B cell (primary cell): ENCODE data around the gene ADRB1. TPM values are rescaled to one million over a fixed set of nuclear protein-coding genes. Genes with fewer than 3 reads are reported as not detected.

ENCODE experiments used
- ATAC-seq: fragments of 200-7000 bp; cut with Tn5 transposase; one replicate; pipeline ENCODE4 v1.10.0; 2021; ENCODE audit warnings: low read depth, mild to moderate bottlenecking, moderate number of reproducible peaks, moderate library complexity
- CTCF ChIA-PET: fragments of 350-600 bp; sonication (Branson Sonifier 250); formaldehyde crosslinking; loops from one replicate; lab custom pipeline; 2021; ENCODE audit warnings: antibody characterized with exemption, inconsistent platforms; lab: Charles Lee
- POLR2A ChIA-PET: fragments of 350-600 bp; sonication (Branson Sonifier 250); formaldehyde crosslinking; loops from one replicate; lab custom pipeline; 2021; ENCODE audit warnings: antibody characterized with exemption; lab: Charles Lee
- DNase-seq: peaks from one replicate; pipeline ENCODE4 v3.0.0; 2013
- H2AFZ ChIP-seq: 2 replicates; pipeline ENCODE4 v1.6.1; 2012; ENCODE audit warnings: mild to moderate bottlenecking, low read depth, low read length; ENCODE audit not compliant: insufficient read depth, poor library complexity, severe bottlenecking
- H3K27ac ChIP-seq, 2 donors: 1 replicate in 1 of 2; 2 replicates in 1 of 2; pipeline ENCODE4 v1.5.1; 2012 to 2013; ENCODE audit warnings: low read length in 2 of 2, mild to moderate bottlenecking in 2 of 2, moderate library complexity in 1 of 2
- H3K27me3 ChIP-seq, 4 experiments: fragments of 200-600 bp in 1 of 4; sonication (generic) in 1 of 4; replicated peaks in 1 of 4; 1 replicate in 2 of 4; 2 replicates in 2 of 4; pipeline versions ENCODE4 v1.6.1 to v1.7.0; 2013 to 2016; ENCODE audit warnings: low read length in 3 of 4, mild to moderate bottlenecking in 2 of 4, mixed read lengths in 1 of 4, moderate library complexity in 1 of 4; ENCODE audit not compliant: insufficient read depth in 4 of 4, control insufficient read depth in 3 of 4; ENCODE audit errors: control extremely low read depth in 1 of 4
- H3K36me3 ChIP-seq, 2 experiments: replicated peaks in 1 of 2; 1 replicate in 1 of 2; 2 replicates in 1 of 2; pipeline versions ENCODE4 v1.6.1 to v1.7.1; 2013; ENCODE audit warnings: low read length in 1 of 2; ENCODE audit not compliant: insufficient read depth in 2 of 2, control insufficient read depth in 1 of 2; ENCODE audit errors: control extremely low read depth in 1 of 2, extremely low read depth in 1 of 2
- H3K4me1 ChIP-seq, 2 donors: fragments of 200-600 bp in 1 of 2; sonication (generic) in 1 of 2; 1 replicate in 1 of 2; 2 replicates in 1 of 2; pipeline versions ENCODE4 v1.5.1 to v1.6.1; 2013 to 2017; ENCODE audit warnings: low read length in 2 of 2; ENCODE audit not compliant: control insufficient read depth in 2 of 2, insufficient read depth in 2 of 2
- H3K4me2 ChIP-seq: replicated peaks from 2 replicates; pipeline ENCODE3; 2012; ENCODE audit warnings: mild to moderate bottlenecking, low read depth, low read length; ENCODE audit not compliant: poor library complexity, severe bottlenecking
- H3K4me3 ChIP-seq, 5 experiments: fragments of 200-600 bp in 1 of 5; sonication (generic) in 1 of 5; 1 replicate in 3 of 5; 2 replicates in 2 of 5; pipeline versions ENCODE4 v1.5.1 to v1.7.0; 2011 to 2016; ENCODE audit warnings: low read length in 4 of 5, mild to moderate bottlenecking in 4 of 5, low read depth in 2 of 5, control low read depth in 1 of 5, moderate library complexity in 1 of 5; ENCODE audit not compliant: insufficient read depth in 1 of 5; ENCODE audit errors: control extremely low read depth in 1 of 5, extremely low read depth in 1 of 5
- H3K79me2 ChIP-seq: fragments of 200-600 bp; sonication (generic); one replicate; pipeline ENCODE4 v1.6.0; 2016; ENCODE audit warnings: low read length; ENCODE audit not compliant: control insufficient read depth, insufficient read depth
- H3K9ac ChIP-seq: fragments of 200-600 bp; sonication (generic); 2 replicates; pipeline ENCODE4 v1.6.1; 2017; ENCODE audit warnings: mild to moderate bottlenecking, low read length, moderate library complexity
- H3K9me3 ChIP-seq, 3 donors: one replicate each; pipeline versions ENCODE4 v1.6.1 to v1.7.1; 2013; ENCODE audit warnings: low read length in 2 of 3; ENCODE audit not compliant: control insufficient read depth in 2 of 3, insufficient read depth in 1 of 3; ENCODE audit errors: control extremely low read depth in 1 of 3
- H4K20me1 ChIP-seq: 2 replicates; pipeline ENCODE4 v1.6.0; 2012; ENCODE audit warnings: mild to moderate bottlenecking, low read length; ENCODE audit not compliant: insufficient read depth, control insufficient read depth, poor library complexity, severe bottlenecking
- H3K27ac Mint-ChIP-seq: one replicate; pipeline ENCODE4 v1.8.0; 2021; ENCODE audit warnings: mixed read lengths
- H3K27me3 Mint-ChIP-seq: one replicate; pipeline ENCODE4 v1.8.0; 2021; ENCODE audit warnings: mixed read lengths
- H3K4me1 Mint-ChIP-seq: one replicate; pipeline ENCODE4 v1.8.0; 2021; ENCODE audit warnings: mixed read lengths
- H3K4me3 Mint-ChIP-seq: one replicate; pipeline ENCODE4 v1.8.0; 2021; ENCODE audit warnings: mixed read lengths
- H3K9me3 Mint-ChIP-seq: one replicate; pipeline ENCODE4 v1.8.0; 2022; ENCODE audit warnings: mixed read lengths; ENCODE audit not compliant: insufficient read depth
- EZH2 ChIP-seq: IDR thresholded peaks from 2 replicates; pipeline ENCODE4 v1.6.1; 2012; ENCODE audit warnings: borderline replicate concordance, low read depth, mild to moderate bottlenecking, moderate library complexity, low read length; ENCODE audit not compliant: insufficient read depth, poor library complexity, severe bottlenecking
- WGBS: methylation state at CpG from one replicate; pipeline ENCODE4 v1.1.5; 2013; ENCODE audit warnings: missing lambda C conversion rate; ENCODE audit not compliant: insufficient coverage; 5-methylcytosine and 5-hydroxymethylcytosine counted together
- intact Hi-C: fragments of 100-400 bp; cut with micrococcal nuclease; formaldehyde crosslinking; loops from one replicate; pipeline ENCODE4 v1.10.0; 2022
- polyA plus RNA-seq: library from polyadenylated mRNA; depleted of rRNA; stranded (reverse); fragments of >200 nt; gene quantifications from 2 replicates; pipeline ENCODE4 v1.2.3, GENCODE V29; 2012
- total RNA-seq, 2 donors: library from RNA; stranded (reverse); fragments of 120-200 nt in 1 of 2; gene quantifications; 1 replicate in 1 of 2; 2 replicates in 1 of 2; pipeline versions ENCODE4 v1.2.3 to v1.2.4, GENCODE V29; 2013 to 2022
- TF ChIP-seq, protein P1 (sequence below): fragments of 200-600 bp; IDR thresholded peaks from one replicate; pipeline ENCODE4 v1.8.0; 2022; ENCODE audit warnings: antibody characterized with exemption, mild to moderate bottlenecking

ADRB1 gene
- total and polyA plus RNA-seq, 2 donors (not counting 1 experiment from before 2014, with no cell fraction given): 0.10 TPM; not detected in 1

DNA sequence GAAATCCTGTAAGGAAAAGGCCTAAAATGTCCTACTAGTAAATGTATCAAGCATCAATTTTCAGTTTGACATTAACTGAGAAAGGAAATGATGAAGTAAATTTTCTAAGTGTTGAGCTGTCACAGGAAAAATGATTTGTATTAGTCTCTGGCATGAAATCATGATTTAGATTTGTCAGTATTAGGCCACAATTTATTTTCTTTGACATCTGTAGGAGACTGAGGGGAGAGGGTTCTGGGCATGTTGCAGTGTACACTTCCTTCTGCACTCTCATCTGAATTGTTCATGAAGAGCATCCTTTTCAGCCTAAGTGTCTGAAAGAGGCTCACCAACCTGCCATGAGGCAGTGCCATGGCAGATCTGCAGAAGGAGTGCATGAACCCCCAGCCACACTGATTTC, 15.9 kb downstream of the ADRB1 start:
- intact Hi-C loops: no loop called here
- no peaks in the 10 kb centered on the region for H3K79me2 ChIP-seq
- no peak overlapping the region for H3K4me2 ChIP-seq
- H3K27ac ChIP-seq: no peak overlapping the region
- peaks cover 39% of the 10 kb centered on the region for H3K27me3 Mint-ChIP-seq
- no peaks in the 10 kb centered on the region for H3K9me3 Mint-ChIP-seq
- H3K27ac Mint-ChIP-seq: no peak overlapping the region
- CTCF ChIA-PET: no interaction called here
- DNase-seq (no peak), ATAC-seq (no peak)
- no peak overlapping the region for H3K4me3 Mint-ChIP-seq
- H4K20me1 ChIP-seq: no peaks in the 10 kb centered on the region
- TF ChIP-seq, protein P1, sequence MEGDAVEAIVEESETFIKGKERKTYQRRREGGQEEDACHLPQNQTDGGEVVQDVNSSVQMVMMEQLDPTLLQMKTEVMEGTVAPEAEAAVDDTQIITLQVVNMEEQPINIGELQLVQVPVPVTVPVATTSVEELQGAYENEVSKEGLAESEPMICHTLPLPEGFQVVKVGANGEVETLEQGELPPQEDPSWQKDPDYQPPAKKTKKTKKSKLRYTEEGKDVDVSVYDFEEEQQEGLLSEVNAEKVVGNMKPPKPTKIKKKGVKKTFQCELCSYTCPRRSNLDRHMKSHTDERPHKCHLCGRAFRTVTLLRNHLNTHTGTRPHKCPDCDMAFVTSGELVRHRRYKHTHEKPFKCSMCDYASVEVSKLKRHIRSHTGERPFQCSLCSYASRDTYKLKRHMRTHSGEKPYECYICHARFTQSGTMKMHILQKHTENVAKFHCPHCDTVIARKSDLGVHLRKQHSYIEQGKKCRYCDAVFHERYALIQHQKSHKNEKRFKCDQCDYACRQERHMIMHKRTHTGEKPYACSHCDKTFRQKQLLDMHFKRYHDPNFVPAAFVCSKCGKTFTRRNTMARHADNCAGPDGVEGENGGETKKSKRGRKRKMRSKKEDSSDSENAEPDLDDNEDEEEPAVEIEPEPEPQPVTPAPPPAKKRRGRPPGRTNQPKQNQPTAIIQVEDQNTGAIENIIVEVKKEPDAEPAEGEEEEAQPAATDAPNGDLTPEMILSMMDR: no peak
- no peak for TF ChIP-seq EZH2
- peaks cover 0 to 6% (median 3%) of the 10 kb centered on the region in 4 experiments for H3K27me3 ChIP-seq
- H3K4me3 ChIP-seq: no peak overlapping the region
- no peak overlapping the region for H2AFZ ChIP-seq
- peaks cover 2% of the 10 kb centered on the region for H3K4me1 Mint-ChIP-seq
- peaks cover 0 to 5% (median 0%) of the 10 kb centered on the region in 3 donors for H3K9me3 ChIP-seq
- POLR2A ChIA-PET: no interaction called here
- no peaks in the 10 kb centered on the region for H3K4me1 ChIP-seq
- H3K36me3 ChIP-seq: no peaks in the 10 kb centered on the region
- no peak overlapping the region for H3K9ac ChIP-seq

DNA sequence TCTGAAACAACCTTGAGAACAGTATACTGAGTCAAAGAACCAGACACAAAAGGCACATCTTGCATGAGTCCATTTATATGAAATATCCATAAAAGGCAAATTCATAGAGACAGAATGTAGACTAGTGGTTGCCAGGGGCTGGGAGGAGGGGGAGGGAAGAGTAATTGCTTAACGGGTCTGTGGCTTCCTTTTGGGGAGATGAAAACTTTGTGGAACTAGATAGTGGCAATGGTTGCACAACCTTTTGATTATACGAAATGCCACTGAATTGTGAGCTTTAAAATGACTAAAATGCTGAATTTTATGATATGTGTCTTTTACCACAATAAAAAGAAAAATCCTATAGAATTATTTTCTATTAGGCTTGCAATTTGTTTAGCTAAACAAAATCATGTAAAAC, 16.8 kb downstream of the ADRB1 start:
- Histone ChIP-seq H3K4me2 (no peak overlapping the region), H3K79me2 (no peaks in the 10 kb centered on the region), H3K4me3 (no peak overlapping the region), H3K9me3 (peaks cover 0 to 5% (median 0%) of the 10 kb centered on the region in 3 donors), H3K27ac (no peak overlapping the region), H3K9ac (no peak overlapping the region), H3K36me3 (no peaks in the 10 kb centered on the region), H3K4me1 (no peaks in the 10 kb centered on the region), H2AFZ (no peak overlapping the region), H4K20me1 (no peaks in the 10 kb centered on the region), H3K27me3 (peaks cover 0 to 6% (median 3%) of the 10 kb centered on the region in 4 experiments)
- peaks cover 37% of the 10 kb centered on the region for H3K27me3 Mint-ChIP-seq
- H3K4me1 Mint-ChIP-seq: peaks cover 2% of the 10 kb centered on the region
- intact Hi-C loops: no loop called here
- TF ChIP-seq, protein P1: no peak
- no peak for TF ChIP-seq EZH2
- POLR2A ChIA-PET: no interaction called here
- DNase-seq: no peak
- no peak for ATAC-seq
- no peaks in the 10 kb centered on the region for H3K9me3 Mint-ChIP-seq
- CTCF ChIA-PET: no interaction called here
- 17% methylated on average over 1 of the region's 2 CpGs for WGBS
- H3K4me3 Mint-ChIP-seq: no peak overlapping the region
- H3K27ac Mint-ChIP-seq: no peak overlapping the region
